Esophagus muscularis mucosa (tissue), 4 donors: ENCODE measurements around the gene THBD. TPM values are rescaled to one million over a fixed set of nuclear protein-coding genes. Genes with fewer than 3 reads are reported as not detected.
A peak's percentile ranks its signal among the peaks of the same experiment; 100 is the strongest.

Experiments
- DNase-seq: peaks from one replicate; pipeline ENCODE4 v3.0.0-alpha.2; 2017; ENCODE audit errors: extremely low spot score
- H3K27ac ChIP-seq, 4 donors: fragments of 200-600 bp; sonication (generic); replicated peaks in 1 of 4; 1 replicate in 3 of 4; 2 replicates in 1 of 4; pipeline ENCODE4 v1.5.1; 2016 to 2019; ENCODE audit warnings: mild to moderate bottlenecking in 1 of 4
- H3K27me3 ChIP-seq, 4 donors: fragments of 200-600 bp; sonication (generic); one replicate each; pipeline versions ENCODE4 v1.5.1 to v1.6.0; 2016 to 2019
- H3K36me3 ChIP-seq, 4 donors: fragments of 200-600 bp; sonication (generic); one replicate each; pipeline ENCODE4 v1.5.1; 2016 to 2019
- H3K4me1 ChIP-seq, 4 donors: fragments of 200-600 bp; sonication (generic); one replicate each; pipeline ENCODE4 v1.5.1; 2016 to 2019
- H3K4me3 ChIP-seq, 4 donors: fragments of 200-600 bp; sonication (generic); 1 replicate in 2 of 4; 2 replicates in 2 of 4; pipeline ENCODE4 v1.5.1; 2016 to 2019; ENCODE audit warnings: mild to moderate bottlenecking in 4 of 4, moderate library complexity in 1 of 4
- H3K9me3 ChIP-seq, 4 donors: fragments of 200-600 bp; sonication (generic); 1 replicate in 3 of 4; 2 replicates in 1 of 4; pipeline ENCODE4 v1.5.1; 2016 to 2019
- CTCF ChIP-seq, 3 experiments: fragments of 200-600 bp in 2 of 3; fragments of 450-650 bp in 1 of 3; sonication (generic) in 2 of 3; IDR thresholded peaks; one replicate each; pipeline ENCODE4 v1.5.1; 2017 to 2019; ENCODE audit warnings: antibody characterized with exemption in 3 of 3, mild to moderate bottlenecking in 2 of 3, moderate library complexity in 1 of 3
- EP300 ChIP-seq: sonication (generic); formaldehyde crosslinking; IDR thresholded peaks from one replicate; pipeline ENCODE4 v1.6.1; 2017; ENCODE audit warnings: antibody characterized with exemption
- POLR2A ChIP-seq: fragments of 450-650 bp; IDR thresholded peaks from one replicate; pipeline ENCODE4 v1.6.1; 2017; ENCODE audit warnings: antibody characterized with exemption, moderate library complexity, mild to moderate bottlenecking, low read depth
- POLR2AphosphoS5 ChIP-seq, 2 donors: sonication (generic); formaldehyde crosslinking; IDR thresholded peaks; one replicate each; pipeline ENCODE4 v1.6.1; 2017; ENCODE audit warnings: antibody characterized with exemption in 2 of 2
- WGBS: methylation state at CpG from one replicate; pipeline ENCODE4 v1.1.5; 2018; 5-methylcytosine and 5-hydroxymethylcytosine counted together
- intact Hi-C: fragments of 100-400 bp; cut with DNase I; formaldehyde crosslinking; loops from one replicate; pipeline ENCODE4 v1.15.1; 2023
- total RNA-seq, 4 donors: library from RNA; depleted of rRNA; stranded (reverse); fragments of >200 nt; gene quantifications; one replicate each; pipeline versions ENCODE4 v1.1.0 to v1.2.1, GENCODE V29; 2016

THBD gene
- total RNA-seq, 4 donors from 2014 or later: 22.4 to 206 (median 47.3) TPM

- Histone ChIP-seq H3K9me3 (no peaks in the 10 kb centered on the region), H3K4me1 (peaks cover 27 to 65% (median 45%) of the 10 kb centered on the region in 4 donors), H3K4me3 (peak overlapping the region; percentile 56 to 65 (median 60)), H3K27ac (peak overlapping the region; percentile 42 to 85 (median 75)), H3K36me3 (peaks cover 0 to 16% (median 0%) of the 10 kb centered on the region in 4 donors), H3K27me3 (peaks cover 0 to 93% (median 14%) of the 10 kb centered on the region in 4 donors)
- DNase-seq: no peak
- WGBS: 72% methylated on average over 11 of the region's 13 CpGs
- TF ChIP-seq CTCF (IDR thresholded peaks at IDR 0.05) (no peak), POLR2AphosphoS5 (IDR thresholded peaks at IDR 0.05) (no peak), EP300 (no peak), POLR2A (no peak)
- intact Hi-C loops: no loop called here
These were observed 2.3 kb downstream of the THBD start for GRCh38 chr20:23047001-23047737.

GRCh38 chr20:23046431-23046830 is 3.0 kb downstream of the THBD start:
- intact Hi-C loops: no loop called here
- Histone ChIP-seq H3K27me3 (peaks cover 0 to 98% (median 14%) of the 10 kb centered on the region in 4 donors), H3K9me3 (no peaks in the 10 kb centered on the region)

GRCh38 chr20:23043376-23043775 is 6.1 kb downstream of the THBD start:
- peaks cover 0 to 85% (median 14%) of the 10 kb centered on the region in 4 donors for H3K27me3 ChIP-seq
- no peak overlapping the region for H3K4me3 ChIP-seq
- DNase-seq: no peak
- H3K36me3 ChIP-seq: peaks cover 0 to 16% (median 0%) of the 10 kb centered on the region in 4 donors
- intact Hi-C loops: no loop called here
- peaks cover 12 to 40% (median 17%) of the 10 kb centered on the region in 4 donors for H3K4me1 ChIP-seq
- no peaks in the 10 kb centered on the region for H3K9me3 ChIP-seq
- no peak overlapping the region for H3K27ac ChIP-seq
- WGBS: 81% methylated on average over 6 of the region's 6 CpGs
- TF ChIP-seq EP300 (no peak), POLR2AphosphoS5 (IDR thresholded peaks at IDR 0.05) (no peak)

More at GRCh38 chr20:23046431-23046830, 3.0 kb downstream of the THBD start:
- no peak for DNase-seq
- Histone ChIP-seq H3K36me3 (peaks cover 0 to 16% (median 0%) of the 10 kb centered on the region in 4 donors), H3K4me3 (peak overlapping the region; percentile 56 to 65 (median 60)), H3K4me1 (peaks cover 26 to 61% (median 42%) of the 10 kb centered on the region in 4 donors), H3K27ac (no peak overlapping the region)
- no peak for TF ChIP-seq POLR2A
- TF ChIP-seq EP300: no peak
- TF ChIP-seq POLR2AphosphoS5 (IDR thresholded peaks at IDR 0.05): no peak
- TF ChIP-seq CTCF (IDR thresholded peaks at IDR 0.05): no peak

GRCh38 chr20:23042270-23042669 is 7.2 kb downstream of the THBD start:
- intact Hi-C loops: no loop called here
- Histone ChIP-seq H3K4me3 (no peak overlapping the region), H3K27me3 (peaks cover 0 to 85% (median 5%) of the 10 kb centered on the region in 4 donors), H3K4me1 (peaks cover under 1 to 29% (median 10%) of the 10 kb centered on the region in 4 donors), H3K27ac (no peak overlapping the region), H3K36me3 (peaks cover 0 to 16% (median 0%) of the 10 kb centered on the region in 4 donors), H3K9me3 (no peaks in the 10 kb centered on the region)
- TF ChIP-seq POLR2A (no peak), CTCF (IDR thresholded peaks at IDR 0.05) (no peak)
- WGBS: 68% methylated on average over 3 of the region's 3 CpGs
- no peak for DNase-seq

- Histone ChIP-seq H3K9me3 (no peaks in the 10 kb centered on the region), H3K36me3 (peaks cover 0 to under 1% (median 0%) of the 10 kb centered on the region in 4 donors), H3K27ac (no peak overlapping the region), H3K27me3 (peaks cover 0 to 83% (median 7%) of the 10 kb centered on the region in 4 donors), H3K4me3 (no peak overlapping the region), H3K4me1 (peaks cover 0 to 18% (median 8%) of the 10 kb centered on the region in 4 donors)
- intact Hi-C loops: no loop called here
- no peak for DNase-seq
- WGBS: 84% methylated on average over 3 of the region's 3 CpGs
- TF ChIP-seq POLR2A (no peak), EP300 (no peak), CTCF (IDR thresholded peaks at IDR 0.05) (no peak), POLR2AphosphoS5 (IDR thresholded peaks at IDR 0.05) (no peak)
These were observed 9.5 kb downstream of the THBD start for GRCh38 chr20:23039885-23040508.
